ENCODE results near the gene BRIP1. TPM values are rescaled to one million over a fixed set of nuclear protein-coding genes. Genes with fewer than 3 reads are reported as not detected.

Gene BRIP1
- total RNA-seq, 1 donor from 2014 or later: 66.4 TPM

DNA sequence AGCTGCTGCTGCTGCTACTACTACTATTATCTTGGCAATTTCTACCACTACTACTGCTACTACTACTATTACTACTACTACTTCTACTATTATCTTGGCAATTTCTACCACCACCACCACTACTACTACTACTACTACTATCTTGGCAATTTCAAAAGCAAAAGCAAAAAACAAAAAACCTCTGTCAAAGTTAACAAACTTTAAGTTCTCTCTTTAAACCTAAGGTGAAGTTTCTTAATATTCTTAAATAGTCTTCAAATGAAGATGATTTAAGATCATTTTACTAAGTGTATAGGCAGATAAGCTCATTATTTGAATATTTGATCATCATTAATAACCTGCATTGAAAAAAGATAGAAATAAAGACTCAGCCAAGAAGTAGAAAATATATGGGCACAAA, 118.5 kb downstream of the BRIP1 start:
- Histone ChIP-seq H3K9ac (no peak overlapping the region), H3K9me3 (ENCODE audit: low read depth) (peaks cover 9% of the 10 kb centered on the region), H3K4me2 (no peak overlapping the region), H3K27me3 (no peaks in the 10 kb centered on the region), H3K4me3 (no peak overlapping the region), H3K36me3 (peaks cover 42% of the 10 kb centered on the region), H3K4me1 (no peaks in the 10 kb centered on the region), H3F3A (ENCODE audit: low read depth) (no peaks in the 10 kb centered on the region), H2AFZ (replicated peaks) (no peak overlapping the region), H3K79me2 (ENCODE audit: low read depth) (no peaks in the 10 kb centered on the region), H4K20me1 (ENCODE audit: low read depth) (no peaks in the 10 kb centered on the region), H3K27ac (no peak overlapping the region)
- no peaks in the 10 kb centered on the region for H3K4me1 Mint-ChIP-seq
- no peak for DNase-seq (ENCODE audit: low spot score)
- peaks cover 30% of the 10 kb centered on the region for H3K9me3 Mint-ChIP-seq
- H3K36me3 Mint-ChIP-seq: peaks cover 54% of the 10 kb centered on the region
- H3K27me3 Mint-ChIP-seq (ENCODE audit: insufficient read depth, low read depth): peaks cover 2% of the 10 kb centered on the region
- TF ChIP-seq, protein P1, sequence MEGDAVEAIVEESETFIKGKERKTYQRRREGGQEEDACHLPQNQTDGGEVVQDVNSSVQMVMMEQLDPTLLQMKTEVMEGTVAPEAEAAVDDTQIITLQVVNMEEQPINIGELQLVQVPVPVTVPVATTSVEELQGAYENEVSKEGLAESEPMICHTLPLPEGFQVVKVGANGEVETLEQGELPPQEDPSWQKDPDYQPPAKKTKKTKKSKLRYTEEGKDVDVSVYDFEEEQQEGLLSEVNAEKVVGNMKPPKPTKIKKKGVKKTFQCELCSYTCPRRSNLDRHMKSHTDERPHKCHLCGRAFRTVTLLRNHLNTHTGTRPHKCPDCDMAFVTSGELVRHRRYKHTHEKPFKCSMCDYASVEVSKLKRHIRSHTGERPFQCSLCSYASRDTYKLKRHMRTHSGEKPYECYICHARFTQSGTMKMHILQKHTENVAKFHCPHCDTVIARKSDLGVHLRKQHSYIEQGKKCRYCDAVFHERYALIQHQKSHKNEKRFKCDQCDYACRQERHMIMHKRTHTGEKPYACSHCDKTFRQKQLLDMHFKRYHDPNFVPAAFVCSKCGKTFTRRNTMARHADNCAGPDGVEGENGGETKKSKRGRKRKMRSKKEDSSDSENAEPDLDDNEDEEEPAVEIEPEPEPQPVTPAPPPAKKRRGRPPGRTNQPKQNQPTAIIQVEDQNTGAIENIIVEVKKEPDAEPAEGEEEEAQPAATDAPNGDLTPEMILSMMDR (IDR thresholded peaks at IDR 0.05): no peak
- TF ChIP-seq EZH2phosphoT487 (IDR thresholded peaks at IDR 0.05): no peak
- no peak for TF ChIP-seq EZH2 (IDR thresholded peaks at IDR 0.05)
- no peak overlapping the region for H3K4me3 Mint-ChIP-seq
- H3K27ac Mint-ChIP-seq: no peak overlapping the region

GRCh38 chr17:61744252-61744651, 119.1 kb downstream of the BRIP1 start:
- Mint-ChIP-seq H3K36me3 (peaks cover 54% of the 10 kb centered on the region), H3K4me1 (no peaks in the 10 kb centered on the region), H3K9me3 (peaks cover 30% of the 10 kb centered on the region), H3K27ac (no peak overlapping the region), H3K4me3 (no peak overlapping the region), H3K27me3 (ENCODE audit: insufficient read depth, low read depth) (peaks cover 2% of the 10 kb centered on the region)
- H3F3A ChIP-seq (ENCODE audit: low read depth): no peaks in the 10 kb centered on the region
- H3K9ac ChIP-seq: no peak overlapping the region
- no peaks in the 10 kb centered on the region for H3K79me2 ChIP-seq (ENCODE audit: low read depth)
- H3K4me1 ChIP-seq: no peaks in the 10 kb centered on the region
- peaks cover 7% of the 10 kb centered on the region for H3K9me3 ChIP-seq (ENCODE audit: low read depth)
- no peak overlapping the region for H2AFZ ChIP-seq (replicated peaks)
- TF ChIP-seq EZH2phosphoT487 (IDR thresholded peaks at IDR 0.05): no peak
- TF ChIP-seq, protein P1 (IDR thresholded peaks at IDR 0.05): no peak
- no peak for TF ChIP-seq EZH2 (IDR thresholded peaks at IDR 0.05)
- H3K36me3 ChIP-seq: peaks cover 44% of the 10 kb centered on the region
- no peak overlapping the region for H3K4me2 ChIP-seq
- no peak overlapping the region for H3K27ac ChIP-seq
- H4K20me1 ChIP-seq (ENCODE audit: low read depth): no peaks in the 10 kb centered on the region
- no peak for DNase-seq (ENCODE audit: low spot score)
- H3K4me3 ChIP-seq: no peak overlapping the region
- no peaks in the 10 kb centered on the region for H3K27me3 ChIP-seq

DNA sequence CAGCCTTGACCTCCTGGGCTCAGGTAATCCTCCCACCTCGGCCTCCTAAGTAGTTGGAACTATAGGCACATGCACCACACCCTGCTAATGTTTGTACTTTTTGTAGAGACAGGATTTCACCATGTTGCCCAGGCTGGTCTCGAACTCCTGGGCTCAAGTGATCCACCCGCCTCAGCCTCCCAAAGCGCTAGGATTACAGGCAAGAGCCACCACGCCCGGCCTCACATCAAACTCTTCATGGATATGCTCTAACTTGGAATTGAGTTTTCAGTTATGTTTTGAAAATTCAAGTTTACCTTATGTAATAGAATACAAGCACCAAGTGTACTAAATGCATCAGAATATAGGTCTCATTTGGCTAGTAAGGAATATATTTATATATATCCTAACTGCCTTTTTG, 119.6 kb downstream of the BRIP1 start:
- Histone ChIP-seq H3K27ac (no peak overlapping the region), H3K27me3 (no peaks in the 10 kb centered on the region), H4K20me1 (ENCODE audit: low read depth) (no peaks in the 10 kb centered on the region), H3K4me1 (no peaks in the 10 kb centered on the region), H3K36me3 (peaks cover 48% of the 10 kb centered on the region), H3K4me2 (no peak overlapping the region), H2AFZ (replicated peaks) (no peak overlapping the region), H3K9me3 (ENCODE audit: low read depth) (peaks cover 7% of the 10 kb centered on the region), H3K79me2 (ENCODE audit: low read depth) (no peaks in the 10 kb centered on the region), H3F3A (ENCODE audit: low read depth) (no peaks in the 10 kb centered on the region), H3K9ac (no peak overlapping the region), H3K4me3 (no peak overlapping the region)
- TF ChIP-seq, protein P1 (IDR thresholded peaks at IDR 0.05): no peak
- TF ChIP-seq EZH2phosphoT487 (IDR thresholded peaks at IDR 0.05): no peak
- no peak for TF ChIP-seq EZH2 (IDR thresholded peaks at IDR 0.05)
- H3K4me3 Mint-ChIP-seq: no peak overlapping the region
- H3K27ac Mint-ChIP-seq: no peak overlapping the region
- DNase-seq (ENCODE audit: low spot score): no peak
- peaks cover 56% of the 10 kb centered on the region for H3K36me3 Mint-ChIP-seq
- H3K27me3 Mint-ChIP-seq (ENCODE audit: insufficient read depth, low read depth): peaks cover 2% of the 10 kb centered on the region
- H3K9me3 Mint-ChIP-seq: peaks cover 30% of the 10 kb centered on the region
- H3K4me1 Mint-ChIP-seq: no peaks in the 10 kb centered on the region
